Vagina (tissue), 2 donors: ENCODE results near the gene ADGRG6. TPM values are rescaled to one million over a fixed set of nuclear protein-coding genes. Genes with fewer than 3 reads are reported as not detected.

Source experiments
- DNase-seq, 2 donors: peaks; one replicate each; pipeline ENCODE4 v3.0.0-alpha.2; 2017; ENCODE audit errors: extremely low spot score in 2 of 2
- H3K27ac ChIP-seq: fragments of 200-600 bp; sonication (generic); one replicate; pipeline ENCODE4 v1.5.1; 2019
- H3K27me3 ChIP-seq: fragments of 200-600 bp; sonication (generic); one replicate; pipeline ENCODE4 v1.5.1; 2019
- H3K36me3 ChIP-seq, 2 donors: fragments of 200-600 bp; sonication (generic); one replicate each; pipeline ENCODE4 v1.5.1; 2017 to 2019
- H3K4me1 ChIP-seq: fragments of 200-600 bp; sonication (generic); one replicate; pipeline ENCODE4 v1.5.1; 2019
- H3K4me3 ChIP-seq, 2 donors: fragments of 200-600 bp; sonication (generic); 1 replicate in 1 of 2; 2 replicates in 1 of 2; pipeline ENCODE4 v1.5.1; 2016 to 2019
- H3K9me3 ChIP-seq: fragments of 200-600 bp; sonication (generic); one replicate; pipeline ENCODE4 v1.5.1; 2019
- POLR2A ChIP-seq, 2 donors: fragments of 450-650 bp; IDR thresholded peaks; one replicate each; pipeline ENCODE4 v1.6.1; 2017; ENCODE audit warnings: antibody characterized with exemption in 2 of 2, mild to moderate bottlenecking in 2 of 2, moderate library complexity in 2 of 2
- POLR2AphosphoS5 ChIP-seq, 2 donors: sonication (generic); formaldehyde crosslinking; IDR thresholded peaks; one replicate each; pipeline ENCODE4 v1.9.0; 2017; ENCODE audit warnings: antibody characterized with exemption in 2 of 2, mild to moderate bottlenecking in 2 of 2, low read depth in 1 of 2; ENCODE audit not compliant: insufficient read depth in 1 of 2
- intact Hi-C: fragments of 100-400 bp; cut with DNase I; formaldehyde crosslinking; loops from one replicate; pipeline ENCODE4 v1.15.1; 2023
- total RNA-seq: library from RNA; depleted of rRNA; stranded (reverse); fragments of >200 nt; gene quantifications from one replicate; pipeline ENCODE4 v1.2.3, GENCODE V29; 2016
- TF ChIP-seq, protein P1 (sequence below), 3 experiments: fragments of 450-650 bp in 2 of 3; fragments of 200-600 bp in 1 of 3; sonication (generic) in 1 of 3; IDR thresholded peaks; one replicate each; pipeline ENCODE4 v1.5.1; 2017 to 2019; ENCODE audit warnings: antibody characterized with exemption in 3 of 3, mild to moderate bottlenecking in 2 of 3, moderate library complexity in 2 of 3

Gene ADGRG6
- total RNA-seq, 1 donor from 2014 or later, result 22.6 TPM

DNA sequence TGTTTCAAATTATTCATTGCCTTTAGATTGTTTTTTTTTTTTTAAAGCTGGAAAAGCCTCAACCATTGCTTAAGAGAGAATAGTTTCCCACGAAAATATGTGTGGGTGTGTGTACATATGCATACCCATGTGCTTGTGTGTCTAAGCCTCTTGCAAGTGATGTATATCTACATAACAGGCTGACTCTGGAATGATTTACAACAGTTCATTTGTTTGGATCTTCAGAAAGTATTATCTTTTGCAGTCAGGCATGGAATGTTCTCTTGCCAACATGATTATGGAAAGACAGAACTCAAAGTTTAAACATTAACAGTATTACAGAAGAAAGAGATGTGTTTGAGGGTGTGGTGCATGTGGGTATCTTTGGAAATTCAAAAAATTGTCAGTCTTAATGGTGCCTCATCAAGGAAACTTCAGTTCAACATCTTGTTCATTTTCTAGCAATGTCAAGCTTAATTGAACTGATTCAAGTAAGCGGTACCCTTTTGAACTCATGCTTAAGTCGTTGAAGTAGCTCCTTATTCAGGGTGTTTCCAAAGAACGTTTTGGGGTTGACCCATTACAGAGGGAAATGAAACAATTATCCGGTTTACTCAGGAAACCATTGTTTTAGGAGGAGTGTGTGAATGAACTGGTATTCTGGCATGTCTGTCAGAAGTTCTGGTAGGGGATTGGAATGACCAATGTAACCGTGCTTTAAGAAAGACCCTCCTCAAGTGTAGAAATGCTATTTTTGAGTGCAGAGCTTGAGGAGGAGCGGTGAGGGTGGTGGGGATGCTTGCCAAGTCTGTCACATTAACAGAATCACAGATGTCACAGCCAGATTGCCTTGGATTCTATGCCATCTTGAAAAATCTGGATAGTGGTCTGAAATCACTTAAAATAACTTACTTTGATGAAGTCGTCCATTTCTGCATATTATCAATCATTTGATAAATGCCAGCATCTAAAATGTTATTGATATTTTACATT, 60.3 kb downstream of the ADGRG6 start:
- Histone ChIP-seq H3K9me3 (no peaks in the 10 kb centered on the region), H3K4me3 (no peak overlapping the region), H3K36me3 (no peaks in the 10 kb centered on the region), H3K27me3 (no peaks in the 10 kb centered on the region), H3K4me1 (no peaks in the 10 kb centered on the region), H3K27ac (no peak overlapping the region)
- no peak for DNase-seq
- TF ChIP-seq POLR2AphosphoS5 (IDR thresholded peaks at IDR 0.05; ENCODE audit: insufficient read depth in 1 of 2, low read depth in 1 of 2) (no peak), POLR2A (IDR thresholded peaks at IDR 0.05) (no peak)
- TF ChIP-seq, protein P1, sequence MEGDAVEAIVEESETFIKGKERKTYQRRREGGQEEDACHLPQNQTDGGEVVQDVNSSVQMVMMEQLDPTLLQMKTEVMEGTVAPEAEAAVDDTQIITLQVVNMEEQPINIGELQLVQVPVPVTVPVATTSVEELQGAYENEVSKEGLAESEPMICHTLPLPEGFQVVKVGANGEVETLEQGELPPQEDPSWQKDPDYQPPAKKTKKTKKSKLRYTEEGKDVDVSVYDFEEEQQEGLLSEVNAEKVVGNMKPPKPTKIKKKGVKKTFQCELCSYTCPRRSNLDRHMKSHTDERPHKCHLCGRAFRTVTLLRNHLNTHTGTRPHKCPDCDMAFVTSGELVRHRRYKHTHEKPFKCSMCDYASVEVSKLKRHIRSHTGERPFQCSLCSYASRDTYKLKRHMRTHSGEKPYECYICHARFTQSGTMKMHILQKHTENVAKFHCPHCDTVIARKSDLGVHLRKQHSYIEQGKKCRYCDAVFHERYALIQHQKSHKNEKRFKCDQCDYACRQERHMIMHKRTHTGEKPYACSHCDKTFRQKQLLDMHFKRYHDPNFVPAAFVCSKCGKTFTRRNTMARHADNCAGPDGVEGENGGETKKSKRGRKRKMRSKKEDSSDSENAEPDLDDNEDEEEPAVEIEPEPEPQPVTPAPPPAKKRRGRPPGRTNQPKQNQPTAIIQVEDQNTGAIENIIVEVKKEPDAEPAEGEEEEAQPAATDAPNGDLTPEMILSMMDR (IDR thresholded peaks at IDR 0.05), result no peak
- intact Hi-C loops, result no loop called here

DNA sequence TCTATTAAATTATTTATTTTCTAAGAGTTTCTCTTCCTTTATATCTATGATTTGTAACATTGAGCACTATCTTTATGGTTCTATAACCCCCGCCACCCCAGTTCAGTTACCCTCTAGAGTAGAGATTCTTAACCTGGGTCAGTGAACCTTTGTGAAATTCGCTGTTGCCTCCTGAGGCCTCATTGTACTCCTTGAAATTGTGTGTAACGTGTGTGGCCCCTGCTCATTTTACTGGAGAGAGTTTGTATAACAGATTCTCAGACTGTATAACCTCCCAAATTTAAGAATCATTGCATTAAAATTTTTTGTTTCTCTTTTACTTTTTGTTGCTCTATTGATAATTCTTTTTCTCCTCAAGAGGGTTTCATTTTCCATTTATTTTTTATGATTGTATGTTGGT, 65.3 kb downstream of the ADGRG6 start:
- TF ChIP-seq, protein P1 (IDR thresholded peaks at IDR 0.05), result no peak
- TF ChIP-seq POLR2A (IDR thresholded peaks at IDR 0.05) (no peak), POLR2AphosphoS5 (IDR thresholded peaks at IDR 0.05; ENCODE audit: insufficient read depth in 1 of 2, low read depth in 1 of 2) (no peak)
- no peak overlapping the region for H3K27ac ChIP-seq
- no peak for DNase-seq
- intact Hi-C loops, result no loop called here
- H3K4me1 ChIP-seq, result no peaks in the 10 kb centered on the region
- no peaks in the 10 kb centered on the region for H3K9me3 ChIP-seq
- no peaks in the 10 kb centered on the region for H3K36me3 ChIP-seq
- H3K4me3 ChIP-seq, result no peak overlapping the region
- no peaks in the 10 kb centered on the region for H3K27me3 ChIP-seq

DNA sequence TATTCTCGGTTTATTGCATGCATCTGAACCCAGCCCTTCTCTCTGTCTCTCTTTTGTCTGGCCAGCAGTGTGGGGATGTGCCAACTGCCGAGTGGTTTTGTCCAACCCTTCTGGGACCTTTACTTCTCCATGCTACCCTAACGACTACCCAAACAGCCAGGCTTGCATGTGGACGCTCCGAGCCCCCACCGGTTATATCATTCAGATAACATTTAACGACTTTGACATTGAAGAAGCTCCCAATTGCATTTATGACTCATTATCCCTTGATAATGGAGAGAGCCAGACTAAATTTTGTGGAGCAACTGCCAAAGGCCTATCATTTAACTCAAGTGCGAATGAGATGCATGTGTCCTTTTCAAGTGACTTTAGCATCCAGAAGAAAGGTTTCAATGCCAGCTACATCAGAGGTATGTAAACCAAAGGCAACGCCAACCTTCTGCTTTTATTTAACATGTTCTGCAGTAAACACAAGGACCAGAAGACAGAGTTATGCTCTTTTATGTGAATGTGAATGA, 65.8 kb downstream of the ADGRG6 start:
- DNase-seq, result no peak
- no peak for TF ChIP-seq POLR2AphosphoS5 (IDR thresholded peaks at IDR 0.05; ENCODE audit: insufficient read depth in 1 of 2, low read depth in 1 of 2)
- TF ChIP-seq POLR2A (IDR thresholded peaks at IDR 0.05), result no peak
- TF ChIP-seq, protein P1 (IDR thresholded peaks at IDR 0.05), result no peak
- Histone ChIP-seq H3K27ac (no peak overlapping the region), H3K36me3 (no peaks in the 10 kb centered on the region), H3K4me1 (no peaks in the 10 kb centered on the region), H3K27me3 (no peaks in the 10 kb centered on the region), H3K4me3 (no peak overlapping the region), H3K9me3 (no peaks in the 10 kb centered on the region)
- intact Hi-C loops, result no loop called here

DNA sequence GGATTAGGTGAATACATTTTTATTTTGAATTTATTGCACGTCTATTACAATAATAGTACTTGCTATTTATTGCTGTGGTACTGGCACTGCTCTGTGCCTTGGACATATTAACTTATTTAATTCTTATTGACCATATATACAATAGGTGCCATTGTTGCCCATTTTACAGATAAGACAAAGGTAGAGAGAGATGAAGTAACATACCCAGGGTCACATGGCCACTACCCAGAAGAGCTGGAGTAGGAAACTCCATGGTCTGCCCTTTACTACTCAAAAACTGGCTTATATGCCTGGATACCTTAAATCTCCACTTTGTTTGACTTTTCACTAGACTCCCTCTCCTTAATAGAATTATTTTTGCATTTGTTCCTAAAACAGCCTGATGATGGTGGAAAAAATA, 67.5 kb downstream of the ADGRG6 start:
- intact Hi-C loops, result no loop called here
- TF ChIP-seq POLR2A (IDR thresholded peaks at IDR 0.05) (no peak), POLR2AphosphoS5 (IDR thresholded peaks at IDR 0.05; ENCODE audit: insufficient read depth in 1 of 2, low read depth in 1 of 2) (no peak)
- TF ChIP-seq, protein P1 (IDR thresholded peaks at IDR 0.05), result no peak
- DNase-seq, result no peak
- Histone ChIP-seq H3K9me3 (no peaks in the 10 kb centered on the region), H3K4me1 (no peaks in the 10 kb centered on the region), H3K36me3 (no peaks in the 10 kb centered on the region), H3K4me3 (no peak overlapping the region), H3K27me3 (no peaks in the 10 kb centered on the region), H3K27ac (no peak overlapping the region)

- Histone ChIP-seq H3K9me3 (no peaks in the 10 kb centered on the region), H3K27me3 (no peaks in the 10 kb centered on the region), H3K27ac (no peak overlapping the region), H3K4me3 (no peak overlapping the region), H3K4me1 (peaks cover 10% of the 10 kb centered on the region), H3K36me3 (no peaks in the 10 kb centered on the region)
- intact Hi-C loops, result no loop called here
- TF ChIP-seq POLR2AphosphoS5 (IDR thresholded peaks at IDR 0.05; ENCODE audit: insufficient read depth in 1 of 2, low read depth in 1 of 2) (no peak), POLR2A (IDR thresholded peaks at IDR 0.05) (no peak)
- TF ChIP-seq, protein P1 (IDR thresholded peaks at IDR 0.05), result no peak
- no peak for DNase-seq
These were observed 70.5 kb downstream of the ADGRG6 start for GRCh38 chr6:142372348-142372747.
